Hematopoietic multipotent progenitor cell treated with erythropoietin and hydrocortisone succinate and interleukin-3 and kit ligand, for 15 days (in vitro differentiated cells): Measurements from ENCODE around the gene ASS1.

Experiments used
- DNase-seq: peaks from one replicate; pipeline ENCODE4 v3.0.0-alpha.2; 2015; ENCODE audit warnings: low spot score

The ASS1 gene

DNA sequence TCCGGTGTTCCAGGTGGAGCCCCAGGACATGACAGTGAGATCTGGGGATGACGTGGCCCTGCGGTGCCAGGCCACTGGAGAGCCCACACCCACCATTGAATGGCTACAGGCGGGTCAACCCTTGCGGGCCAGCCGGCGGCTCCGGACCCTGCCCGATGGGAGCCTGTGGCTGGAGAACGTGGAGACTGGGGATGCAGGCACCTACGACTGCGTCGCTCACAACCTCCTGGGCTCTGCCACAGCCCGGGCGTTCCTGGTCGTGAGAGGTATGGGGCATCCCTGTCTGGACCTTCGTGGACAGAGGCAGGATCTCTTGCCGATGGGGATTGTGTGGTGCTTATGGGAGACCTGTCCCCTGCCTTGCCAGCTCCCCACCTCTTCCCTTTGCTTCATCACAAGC lies 26.0 kb upstream of the ASS1 start:
- no peak for DNase-seq

DNA sequence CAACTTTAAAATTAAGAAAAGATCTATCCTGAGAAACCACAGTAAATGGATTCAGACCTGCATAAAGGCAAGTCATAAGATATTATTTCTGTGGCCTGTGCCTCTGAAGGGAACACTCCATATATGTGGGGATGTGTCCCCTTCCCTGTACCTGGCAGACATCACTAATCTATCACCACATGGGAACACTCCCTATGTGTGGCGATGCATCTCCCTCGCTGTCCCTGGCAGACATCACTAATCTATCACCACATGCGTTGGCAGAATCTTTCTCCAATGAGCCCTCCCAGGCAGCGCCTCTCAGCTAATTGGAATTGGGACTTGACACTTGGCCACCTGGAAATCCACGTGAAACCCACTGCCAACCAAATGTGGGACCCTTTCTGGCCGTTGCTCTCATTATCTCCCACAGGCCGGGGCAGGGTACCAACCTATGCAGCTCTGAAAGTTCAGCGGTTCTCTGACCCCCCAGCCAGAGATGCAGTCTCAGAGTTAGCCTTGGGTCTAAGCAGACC lies 25.2 kb upstream of the ASS1 start:
- no peak for DNase-seq

DNA sequence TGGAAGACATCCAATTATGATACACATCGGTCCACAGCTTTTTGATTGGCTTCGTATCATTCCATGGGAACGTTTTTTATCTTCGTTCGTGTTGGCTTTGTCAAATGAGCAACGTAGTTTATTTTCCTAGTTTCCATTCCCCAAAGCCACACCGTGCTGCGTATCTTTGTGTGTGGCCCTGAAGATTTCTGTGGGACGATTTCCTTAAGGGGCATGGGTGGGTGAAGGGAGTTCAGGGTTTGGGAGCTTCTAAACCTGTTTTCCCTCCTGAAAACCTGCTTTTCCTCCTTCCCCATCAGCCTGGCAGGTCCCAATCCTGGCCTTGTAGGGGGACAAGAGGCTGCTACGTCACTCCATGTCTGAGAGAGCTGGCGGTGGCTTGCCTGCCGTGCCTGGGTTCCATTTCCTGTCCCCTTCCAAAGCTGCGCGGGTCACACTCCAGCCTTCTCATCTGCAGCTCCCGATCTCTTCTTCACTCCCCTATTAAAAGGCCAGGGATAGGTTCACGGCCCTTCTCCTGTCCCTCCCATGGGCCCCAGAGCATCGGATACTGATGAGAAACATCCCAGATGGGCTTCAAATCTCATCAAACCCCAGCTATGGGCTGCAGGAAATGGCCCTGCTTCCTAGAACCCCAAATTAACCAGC lies 23.5 kb upstream of the ASS1 start:
- no peak for DNase-seq

DNA sequence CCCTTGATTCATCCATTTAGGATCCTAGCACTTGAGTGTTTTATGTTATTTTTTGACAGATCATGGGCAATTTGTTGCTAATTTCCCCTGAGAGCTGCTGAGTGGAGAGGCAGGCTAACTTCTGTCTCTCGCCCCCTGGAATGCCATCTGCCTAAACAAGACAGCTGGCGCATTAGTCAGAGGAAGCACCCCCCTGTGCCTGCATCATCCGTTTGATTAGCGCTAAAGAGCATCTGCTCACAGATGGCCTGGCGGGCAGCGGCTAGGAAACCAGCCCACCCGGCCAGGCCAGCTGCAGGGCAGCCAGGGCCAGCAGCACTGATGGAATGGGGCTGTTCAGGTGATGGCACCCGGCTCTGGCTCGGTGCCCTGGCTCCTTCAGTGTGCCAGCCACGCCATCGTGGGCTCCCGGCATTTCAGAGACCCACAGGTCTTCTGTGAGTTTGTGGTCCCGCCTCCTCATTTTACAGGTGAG lies 22.9 kb upstream of the ASS1 start:
- DNase-seq: no peak

DNA sequence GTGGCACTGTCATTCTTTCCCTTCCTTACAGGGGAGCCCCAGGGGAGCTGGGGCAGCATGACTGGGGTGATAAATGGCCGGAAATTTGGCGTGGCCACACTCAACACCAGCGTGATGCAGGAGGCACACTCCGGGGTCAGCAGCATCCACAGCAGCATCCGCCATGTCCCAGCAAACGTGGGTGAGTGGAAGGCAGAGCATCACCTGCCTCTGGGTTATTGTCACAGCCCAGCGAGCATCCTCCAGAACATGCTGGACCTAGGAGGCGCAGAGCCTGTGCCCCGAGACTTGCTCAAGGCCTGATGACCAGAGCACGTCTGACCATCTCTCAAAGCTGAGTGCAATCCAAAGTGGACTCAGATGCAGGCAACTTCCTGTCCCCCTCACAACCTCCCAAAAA lies 22.2 kb upstream of the ASS1 start:
- DNase-seq: no peak

DNA sequence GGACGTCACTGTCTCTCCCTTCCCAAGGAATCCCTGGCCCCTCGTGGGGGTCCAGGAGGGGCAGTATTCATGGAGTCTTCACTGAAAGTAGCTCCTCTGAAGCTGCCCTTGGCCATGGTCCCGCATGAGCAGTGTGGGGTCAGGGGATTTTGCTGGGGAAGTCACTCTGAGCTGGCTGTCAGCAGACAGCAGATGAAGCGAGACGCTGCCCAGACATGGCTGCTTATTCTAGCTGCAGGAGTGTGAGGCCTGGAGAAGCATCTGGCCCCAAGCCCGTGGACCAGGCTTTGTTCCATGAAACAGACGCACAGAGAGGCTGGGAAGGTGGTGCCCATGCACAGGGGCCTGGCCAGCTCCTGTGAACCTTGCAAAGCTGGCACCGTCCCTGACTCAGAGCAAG lies 21.5 kb upstream of the ASS1 start:
- DNase-seq: no peak

DNA sequence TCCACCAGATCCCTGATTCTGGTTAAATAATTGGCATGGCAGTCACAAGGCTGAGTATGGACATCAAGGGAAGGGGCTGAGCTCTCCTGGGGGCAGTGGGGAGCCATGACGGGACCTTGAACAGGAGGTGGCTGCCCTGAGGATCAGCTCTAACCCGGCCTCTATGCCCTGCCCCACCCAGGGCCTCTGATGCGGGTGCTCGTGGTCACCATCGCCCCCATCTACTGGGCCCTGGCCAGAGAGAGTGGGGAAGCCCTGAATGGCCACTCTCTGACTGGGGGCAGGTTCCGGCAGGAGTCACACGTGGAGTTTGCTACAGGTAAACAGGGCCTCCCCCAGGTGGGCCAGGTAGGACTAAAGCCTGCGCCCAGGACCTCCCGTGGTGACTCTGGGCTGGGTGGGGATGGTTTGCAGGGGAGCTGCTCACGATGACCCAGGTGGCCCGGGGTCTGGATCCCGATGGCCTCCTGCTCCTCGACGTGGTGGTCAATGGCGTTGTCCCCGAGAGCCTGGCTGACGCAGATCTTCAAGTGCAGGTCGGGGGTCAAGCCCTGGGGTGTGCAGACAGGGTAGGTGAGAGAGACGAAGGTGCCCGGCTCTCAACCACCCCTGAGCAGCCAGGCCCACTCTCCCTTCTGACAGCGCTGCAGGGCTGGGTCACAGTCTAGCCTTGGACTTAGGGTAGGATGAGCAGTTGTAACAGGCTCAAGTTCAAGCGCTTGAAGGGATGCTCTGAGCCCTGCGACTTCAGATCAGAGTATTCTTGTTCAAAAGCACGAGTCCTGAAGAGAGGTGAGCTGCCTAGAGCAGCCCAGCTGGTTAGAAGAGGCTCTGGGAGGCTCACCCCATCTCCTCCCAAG lies 19.9 kb upstream of the ASS1 start:
- DNase-seq: no peak

DNA sequence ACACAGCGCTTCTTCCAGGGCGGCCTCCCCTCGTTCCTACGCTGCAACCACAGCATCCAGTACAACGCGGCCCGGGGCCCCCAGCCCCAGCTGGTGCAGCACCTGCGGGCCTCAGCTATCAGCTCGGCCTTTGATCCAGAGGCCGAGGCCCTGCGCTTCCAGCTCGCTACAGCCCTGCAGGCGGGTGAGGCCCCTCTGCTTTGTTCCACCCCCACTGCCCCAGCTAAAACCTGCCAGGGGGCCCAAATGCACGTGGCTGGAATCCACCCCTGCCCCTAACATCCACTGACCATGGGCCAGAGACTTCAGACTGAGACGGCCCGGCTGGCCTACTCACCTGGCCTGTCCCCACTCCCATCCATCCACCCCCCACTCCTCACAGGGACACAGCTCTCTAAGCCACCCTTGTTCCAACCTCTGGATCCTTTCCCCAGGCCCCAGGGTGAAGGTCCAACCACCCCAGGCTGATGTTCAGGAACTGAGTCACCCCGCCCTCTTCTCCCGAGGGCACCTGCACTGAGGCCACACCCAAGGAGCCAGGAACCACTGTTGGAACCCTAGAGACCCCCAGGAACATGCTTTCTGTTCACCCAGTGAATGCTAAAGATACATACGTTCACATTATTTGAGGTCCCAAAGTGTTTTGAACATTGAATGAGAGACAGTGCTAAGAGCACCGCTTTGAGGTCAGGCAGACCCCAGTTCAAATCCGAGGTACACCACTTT lies 18.9 kb upstream of the ASS1 start:
- no peak for DNase-seq

DNA sequence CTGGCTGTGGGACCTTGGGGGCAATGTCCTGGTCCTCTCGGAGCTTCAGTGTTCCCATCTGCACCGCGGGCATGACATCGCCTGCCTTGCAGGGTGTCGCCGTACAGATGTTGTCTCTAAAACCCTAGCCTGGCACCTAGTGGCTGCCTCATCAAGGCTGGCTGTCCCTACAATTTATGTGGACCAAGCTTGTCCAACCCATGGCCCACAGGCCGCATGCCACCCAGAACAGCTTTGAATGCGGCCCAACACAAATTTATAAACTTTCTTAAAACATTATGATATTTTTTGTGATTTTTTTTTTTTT lies 18.3 kb upstream of the ASS1 start:
- DNase-seq: no peak

DNA sequence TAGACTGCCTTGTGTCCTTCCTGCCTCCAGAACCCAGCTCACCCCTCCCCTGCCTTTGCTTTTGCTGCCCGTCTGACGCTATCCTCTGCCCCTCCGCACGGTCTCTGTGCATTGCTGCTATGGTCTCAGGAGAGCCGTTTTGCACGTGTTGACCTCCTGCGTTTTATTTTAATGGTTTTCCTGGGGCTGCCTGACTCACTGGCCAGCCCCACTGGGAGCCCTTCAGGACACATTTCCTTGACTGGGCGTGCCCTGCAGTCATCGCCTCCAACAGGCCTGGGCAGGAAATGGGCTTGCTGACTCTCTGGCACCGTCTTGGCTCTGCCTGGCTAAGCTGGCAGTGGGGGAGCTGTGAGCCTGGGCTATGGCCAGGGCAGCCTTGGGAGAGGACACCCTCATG lies 17.9 kb upstream of the ASS1 start:
- no peak for DNase-seq

DNA sequence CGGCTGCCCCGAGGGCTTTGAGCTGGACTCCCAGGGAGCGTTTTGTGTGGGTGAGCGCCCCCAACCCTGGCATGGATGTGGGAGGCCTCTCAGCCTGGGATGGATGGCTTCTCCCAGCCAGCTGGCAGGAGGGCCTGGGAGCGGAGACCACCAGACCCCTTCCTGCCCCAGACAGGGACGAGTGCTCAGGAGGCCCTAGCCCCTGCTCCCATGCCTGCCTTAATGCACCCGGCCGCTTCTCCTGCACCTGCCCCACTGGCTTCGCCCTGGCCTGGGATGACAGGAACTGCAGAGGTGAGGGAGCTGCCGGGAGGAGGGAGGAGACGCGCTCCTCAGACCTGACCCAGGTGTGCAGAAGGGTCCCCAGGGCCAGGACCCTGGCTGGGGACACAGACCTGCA lies 17.4 kb upstream of the ASS1 start:
- no peak for DNase-seq

DNA sequence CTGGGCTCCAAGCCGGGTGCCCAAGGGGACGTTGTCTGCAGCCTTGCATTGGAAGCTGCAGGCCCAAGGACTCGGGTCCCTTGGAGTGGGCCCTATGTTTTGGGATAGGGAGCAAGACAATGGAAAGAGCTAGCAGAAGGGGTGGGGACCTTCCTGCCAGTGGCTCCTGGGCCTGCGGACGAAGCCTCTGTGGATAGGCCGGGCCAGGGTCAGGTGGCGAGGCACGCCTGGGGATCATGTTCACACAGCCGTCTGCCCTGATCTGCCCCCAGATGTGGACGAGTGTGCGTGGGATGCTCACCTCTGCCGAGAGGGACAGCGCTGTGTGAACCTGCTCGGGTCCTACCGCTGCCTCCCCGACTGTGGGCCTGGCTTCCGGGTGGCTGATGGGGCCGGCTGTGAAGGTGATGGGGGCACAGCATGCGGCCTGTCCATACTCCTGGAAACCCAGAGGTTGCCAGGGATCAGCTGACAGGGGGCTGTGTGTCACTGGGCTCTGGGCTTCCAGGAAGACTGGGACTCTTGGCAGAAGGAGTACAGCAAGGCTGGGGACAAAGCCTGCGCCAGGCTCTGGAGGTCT lies 16.6 kb upstream of the ASS1 start:
- no peak for DNase-seq

DNA sequence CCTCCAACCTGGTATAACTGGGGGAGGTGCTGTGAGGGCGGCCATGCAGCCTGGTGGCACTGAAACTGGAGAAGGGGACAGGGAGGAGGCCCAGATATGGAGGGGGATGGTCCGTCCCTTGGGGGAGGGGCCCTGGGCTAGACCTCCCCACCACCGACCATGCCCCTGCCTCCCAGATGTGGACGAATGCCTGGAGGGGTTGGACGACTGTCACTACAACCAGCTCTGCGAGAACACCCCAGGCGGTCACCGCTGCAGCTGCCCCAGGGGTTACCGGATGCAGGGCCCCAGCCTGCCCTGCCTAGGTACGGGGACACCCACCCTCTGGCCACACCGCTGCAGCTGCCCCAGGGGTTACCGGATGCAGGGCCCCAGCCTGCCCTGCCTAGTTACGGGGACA lies 15.4 kb upstream of the ASS1 start:
- DNase-seq: no peak

DNA sequence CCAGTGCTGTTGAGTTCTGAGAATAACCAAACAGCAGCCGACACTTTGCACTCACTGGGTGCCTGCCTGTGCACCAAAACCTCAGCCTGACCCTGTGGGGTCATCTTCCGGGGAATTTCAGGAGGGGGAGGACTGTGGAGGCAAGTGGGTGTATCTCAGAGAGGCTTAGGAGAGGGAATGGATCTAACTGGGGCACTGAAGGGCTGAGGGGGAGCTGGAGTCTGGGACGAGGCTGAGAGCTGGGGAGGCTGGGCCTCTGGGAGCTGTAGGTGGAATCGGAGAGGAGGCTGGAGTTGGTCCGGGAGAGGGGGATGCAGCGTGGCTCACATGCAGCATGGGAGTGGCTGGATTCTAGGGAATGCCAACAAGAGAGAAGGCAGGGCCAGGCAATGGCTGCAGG lies 14.9 kb upstream of the ASS1 start:
- DNase-seq: no peak

DNA sequence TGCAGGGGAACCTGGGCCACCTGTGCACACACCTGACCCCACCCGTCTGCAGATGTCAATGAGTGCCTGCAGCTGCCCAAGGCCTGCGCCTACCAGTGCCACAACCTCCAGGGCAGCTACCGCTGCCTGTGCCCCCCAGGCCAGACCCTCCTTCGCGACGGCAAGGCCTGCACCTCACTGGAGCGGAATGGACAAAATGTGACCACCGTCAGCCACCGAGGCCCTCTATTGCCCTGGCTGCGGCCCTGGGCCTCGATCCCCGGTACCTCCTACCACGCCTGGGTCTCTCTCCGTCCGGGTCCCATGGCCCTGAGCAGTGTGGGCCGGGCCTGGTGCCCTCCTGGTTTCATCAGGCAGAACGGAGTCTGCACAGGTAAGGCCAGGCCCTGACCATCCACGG lies 14.5 kb upstream of the ASS1 start:
- DNase-seq: no peak

DNA sequence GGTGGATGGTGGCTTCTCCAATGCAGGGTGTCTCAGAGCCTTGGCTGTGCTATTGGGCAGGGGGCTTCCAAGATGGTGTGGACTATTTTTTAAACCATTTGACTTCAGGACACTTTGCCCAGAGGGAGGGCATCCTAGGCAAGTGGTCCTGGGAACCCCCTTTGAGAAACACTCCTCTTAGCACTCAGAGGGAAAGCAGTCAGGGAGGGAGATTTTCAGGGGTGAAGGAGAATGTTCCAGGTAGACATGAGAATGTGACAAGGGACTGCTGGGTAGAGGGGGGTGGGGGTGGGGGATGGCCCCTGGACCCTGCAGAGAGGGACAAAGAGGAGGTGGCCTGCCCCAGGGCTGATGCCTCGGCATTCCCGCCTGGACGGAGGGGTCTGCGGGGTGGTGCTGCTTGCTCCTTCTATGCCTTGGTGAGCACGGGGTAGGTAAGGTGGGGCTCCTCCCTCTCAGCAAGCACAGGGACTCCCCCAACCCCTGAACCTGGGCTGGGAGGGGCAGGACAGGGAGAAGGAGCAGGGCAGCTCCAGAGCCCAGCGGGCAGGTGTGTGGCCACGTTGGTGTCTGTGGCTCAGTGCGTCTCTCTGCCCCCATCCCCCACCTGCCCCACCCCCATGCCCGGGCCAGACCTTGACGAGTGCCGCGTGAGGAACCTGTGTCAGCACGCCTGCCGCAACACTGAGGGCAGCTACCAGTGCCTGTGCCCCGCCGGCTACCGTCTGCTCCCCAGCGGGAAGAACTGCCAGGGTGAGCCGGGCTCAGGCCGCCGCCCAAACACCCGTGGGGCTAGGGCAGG lies 13.8 kb upstream of the ASS1 start:
- no peak for DNase-seq

DNA sequence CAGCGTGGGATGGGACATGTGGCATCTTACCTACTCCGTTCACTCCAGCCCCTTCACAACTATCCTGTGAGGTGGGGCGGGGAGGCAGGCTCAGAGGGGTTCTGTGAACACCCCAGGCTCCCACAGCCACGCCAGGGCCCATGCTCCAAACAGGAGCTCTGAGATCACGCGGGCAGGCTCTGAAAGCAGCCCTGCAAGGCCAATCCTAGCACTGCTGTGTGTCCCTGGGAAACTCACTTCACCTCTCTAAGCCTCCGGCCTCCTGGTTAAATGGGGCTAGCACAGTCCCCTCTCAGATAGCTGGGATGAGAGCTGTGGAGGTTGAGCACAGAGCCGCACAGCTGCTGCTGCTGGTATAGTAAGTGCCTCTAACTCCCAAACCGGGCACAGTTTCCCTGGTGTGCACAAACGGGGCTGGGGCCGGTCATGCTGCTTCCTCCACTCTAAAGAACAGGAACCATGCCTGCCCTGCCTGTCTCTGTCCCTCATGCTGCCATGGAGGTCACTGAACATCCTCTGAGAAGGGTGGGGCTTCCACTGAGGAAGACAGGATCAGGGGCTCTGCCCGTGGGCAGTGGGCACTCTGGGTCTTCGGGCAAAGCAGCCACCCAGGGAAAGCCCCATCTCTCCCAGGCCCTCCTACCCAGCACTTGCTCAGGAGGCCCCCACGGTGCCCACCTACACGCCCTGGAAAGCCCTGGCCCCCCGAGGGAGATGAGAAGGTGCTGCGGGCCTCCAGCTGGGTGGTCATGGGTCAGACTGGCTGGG lies 13.0 kb upstream of the ASS1 start:
- DNase-seq: no peak

DNA sequence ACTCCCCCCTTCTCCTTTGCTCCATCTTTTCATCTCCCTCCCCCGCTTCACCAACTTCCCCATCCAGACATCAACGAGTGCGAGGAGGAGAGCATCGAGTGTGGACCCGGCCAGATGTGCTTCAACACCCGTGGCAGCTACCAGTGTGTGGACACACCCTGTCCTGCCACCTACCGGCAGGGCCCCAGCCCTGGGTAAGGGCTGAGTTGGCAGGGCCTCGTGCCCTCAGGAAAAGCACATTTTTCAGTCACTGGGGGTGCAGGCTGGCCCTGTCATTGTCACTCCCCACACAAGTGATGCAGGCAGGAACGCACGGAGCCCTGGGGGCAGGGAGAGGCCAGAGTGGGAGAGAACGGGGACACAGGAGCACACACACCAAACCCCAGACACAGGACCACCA lies 12.4 kb upstream of the ASS1 start:
- no peak for DNase-seq

DNA sequence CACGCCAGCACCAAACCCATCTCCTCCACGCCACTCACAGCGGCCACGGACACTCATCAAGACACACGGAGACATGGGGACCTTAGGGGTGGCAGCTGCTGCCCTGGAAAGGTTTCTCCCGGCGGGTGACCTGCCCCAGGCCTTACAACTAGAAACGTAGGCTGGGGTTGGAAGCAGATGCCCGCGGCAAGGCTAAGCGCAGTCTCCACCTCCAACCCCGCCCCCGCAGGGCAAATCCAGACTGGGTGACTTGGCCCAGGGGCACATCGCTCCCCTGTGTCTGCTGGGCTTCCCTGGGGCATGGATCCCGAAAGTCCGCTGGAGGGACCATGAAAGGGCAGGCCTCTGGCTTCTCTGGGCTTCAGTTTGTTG lies 12.0 kb upstream of the ASS1 start:
- DNase-seq: no peak

DNA sequence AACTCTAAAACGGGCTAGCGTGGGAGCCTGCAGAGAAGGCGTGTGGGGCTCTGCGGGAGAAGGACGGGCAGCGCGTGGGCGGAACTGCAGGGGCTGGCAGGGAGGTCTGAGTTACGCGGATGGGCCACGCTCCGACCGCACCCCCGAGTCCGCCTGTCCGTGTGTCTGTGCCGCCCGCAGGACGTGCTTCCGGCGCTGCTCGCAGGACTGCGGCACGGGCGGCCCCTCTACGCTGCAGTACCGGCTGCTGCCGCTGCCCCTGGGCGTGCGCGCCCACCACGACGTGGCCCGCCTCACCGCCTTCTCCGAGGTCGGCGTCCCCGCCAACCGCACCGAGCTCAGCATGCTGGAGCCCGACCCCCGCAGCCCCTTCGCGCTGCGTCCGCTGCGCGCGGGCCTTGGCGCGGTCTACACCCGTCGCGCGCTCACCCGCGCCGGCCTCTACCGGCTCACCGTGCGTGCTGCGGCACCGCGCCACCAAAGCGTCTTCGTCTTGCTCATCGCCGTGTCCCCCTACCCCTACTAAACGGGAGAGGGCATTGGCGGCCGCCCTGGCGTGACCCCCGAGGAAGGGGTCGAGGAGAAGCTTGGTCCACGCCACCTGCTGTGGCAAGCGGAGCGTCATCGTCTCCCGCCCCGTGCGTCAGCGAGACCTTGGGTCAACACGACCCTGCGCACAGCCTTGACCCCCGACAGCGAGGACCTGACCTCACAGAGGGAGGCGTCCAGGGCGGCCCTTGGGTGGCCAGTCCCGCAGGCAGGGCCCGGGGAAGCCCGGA lies 11.4 kb upstream of the ASS1 start:
- DNase-seq: no peak

DNA sequence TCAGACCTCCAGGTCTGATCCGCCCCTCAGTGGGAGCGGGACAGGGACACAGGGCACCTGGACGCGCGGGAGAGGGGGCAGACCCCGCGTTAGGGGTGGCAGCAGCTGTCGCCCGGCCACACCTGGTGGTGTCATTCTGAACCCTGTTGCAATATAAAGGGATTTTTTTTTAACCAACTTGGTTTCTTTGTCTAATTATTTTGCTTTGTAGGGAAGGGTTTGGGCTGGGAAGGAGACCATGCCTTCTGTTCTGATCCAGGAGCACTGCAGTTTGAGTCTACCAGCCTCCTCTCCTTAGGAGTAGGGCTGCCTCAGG lies 10.9 kb upstream of the ASS1 start:
- no peak for DNase-seq
